ENCODE data around the gene CD164L2. TPM values are rescaled to one million over a fixed set of nuclear protein-coding genes. Genes with fewer than 3 reads are reported as not detected.
A peak's percentile ranks its signal among the peaks of the same experiment; 100 is the strongest.
"Not testable (repeated sequence)": the region's sequence is repeated elsewhere in the genome, so short reads cannot be mapped to it uniquely, and the experiment has no call there.

Gene CD164L2
- polyA plus RNA-seq, 1 donor from 2014 or later, result not detected

- Mint-ChIP-seq H3K27me3 (no peaks in the 10 kb centered on the region), H3K4me1 (peaks cover 13 to 24% (median 21%) of the 10 kb centered on the region in 3 donors), H3K4me3 (no peak overlapping the region), H3K27ac (peak overlapping the region in 1 of 3 donors; percentile 28), H3K9me3 (no peaks in the 10 kb centered on the region), H3K36me3 (peaks cover 3% of the 10 kb centered on the region)
These were observed 29.9 kb upstream of the CD164L2 start for GRCh38 chr1:27413004-27413403.

- H3K27me3 Mint-ChIP-seq, result no peaks in the 10 kb centered on the region
- H3K27ac Mint-ChIP-seq, result no peak overlapping the region
- H3K36me3 Mint-ChIP-seq, result peaks cover 4% of the 10 kb centered on the region
- H3K4me3 Mint-ChIP-seq, result no peak overlapping the region
- no peaks in the 10 kb centered on the region for H3K9me3 Mint-ChIP-seq
- peaks cover 12 to 24% (median 19%) of the 10 kb centered on the region in 3 donors for H3K4me1 Mint-ChIP-seq
These were observed 29.4 kb upstream of the CD164L2 start for GRCh38 chr1:27412502-27412901.

GRCh38 chr1:27410709-27411108, 27.6 kb upstream of the CD164L2 start:
- Mint-ChIP-seq H3K4me3 (no peak overlapping the region), H3K27me3 (no peaks in the 10 kb centered on the region), H3K4me1 (peaks cover 12 to 14% (median 12%) of the 10 kb centered on the region in 3 donors), H3K9me3 (no peaks in the 10 kb centered on the region), H3K27ac (peak overlapping the region; percentile 47 to 67 (median 63)), H3K36me3 (peaks cover 6% of the 10 kb centered on the region)

- no peaks in the 10 kb centered on the region for H3K27me3 Mint-ChIP-seq
- H3K9me3 Mint-ChIP-seq, result no peaks in the 10 kb centered on the region
- no peak overlapping the region for H3K4me3 Mint-ChIP-seq
- H3K4me1 Mint-ChIP-seq, result peaks cover 8 to 13% (median 12%) of the 10 kb centered on the region in 3 donors
- H3K27ac Mint-ChIP-seq, result peak overlapping the region in 1 of 3 donors; percentile 47
- H3K36me3 Mint-ChIP-seq, result peaks cover 6% of the 10 kb centered on the region
These were observed 26.5 kb upstream of the CD164L2 start for GRCh38 chr1:27409669-27410068.

GRCh38 chr1:27408151-27408550, 25.0 kb upstream of the CD164L2 start:
- H3K4me3 Mint-ChIP-seq, result no peak overlapping the region
- peaks cover 6% of the 10 kb centered on the region for H3K36me3 Mint-ChIP-seq
- peaks cover 22 to 29% (median 26%) of the 10 kb centered on the region in 3 donors for H3K4me1 Mint-ChIP-seq
- no peaks in the 10 kb centered on the region for H3K9me3 Mint-ChIP-seq
- no peaks in the 10 kb centered on the region for H3K27me3 Mint-ChIP-seq
- peak overlapping the region in 2 of 3 donors; percentile 63 to 67 for H3K27ac Mint-ChIP-seq

GRCh38 chr1:27406791-27407190, 23.7 kb upstream of the CD164L2 start:
- H3K27me3 Mint-ChIP-seq, H3K36me3 Mint-ChIP-seq, H3K9me3 Mint-ChIP-seq: not testable (repeated sequence)
- Mint-ChIP-seq H3K27ac (peak overlapping the region; percentile 63 to 88 (median 74)), H3K4me1 (peaks cover 30 to 35% (median 35%) of the 10 kb centered on the region in 3 donors), H3K4me3 (peak overlapping the region in 3 of 4 donors; percentile 12 to 79 (median 60))

GRCh38 chr1:27406362-27406680, 23.2 kb upstream of the CD164L2 start:
- Mint-ChIP-seq H3K4me1 (peaks cover 31 to 38% (median 35%) of the 10 kb centered on the region in 3 donors), H3K27me3 (no peaks in the 10 kb centered on the region), H3K36me3 (peaks cover 6% of the 10 kb centered on the region), H3K27ac (peak overlapping the region in 2 of 3 donors; percentile 46 to 63), H3K4me3 (peak overlapping the region in 1 of 4 donors; percentile 57), H3K9me3 (no peaks in the 10 kb centered on the region)

GRCh38 chr1:27405598-27406361, 22.6 kb upstream of the CD164L2 start:
- H3K4me3 Mint-ChIP-seq, H3K36me3 Mint-ChIP-seq, H3K9me3 Mint-ChIP-seq, H3K27me3 Mint-ChIP-seq: not testable (repeated sequence)
- Mint-ChIP-seq H3K4me1 (peaks cover 32 to 38% (median 35%) of the 10 kb centered on the region in 3 donors), H3K27ac (peak overlapping the region; percentile 46 to 63 (median 53))

- H3K27me3 Mint-ChIP-seq, result no peaks in the 10 kb centered on the region
- peaks cover 32 to 40% (median 35%) of the 10 kb centered on the region in 3 donors for H3K4me1 Mint-ChIP-seq
- peak overlapping the region in 1 of 3 donors; percentile 31 for H3K27ac Mint-ChIP-seq
- H3K36me3 Mint-ChIP-seq, result peaks cover 6% of the 10 kb centered on the region
- H3K4me3 Mint-ChIP-seq, result no peak overlapping the region
- no peaks in the 10 kb centered on the region for H3K9me3 Mint-ChIP-seq
These were observed 21.9 kb upstream of the CD164L2 start for GRCh38 chr1:27405074-27405473.

GRCh38 chr1:27403931-27404330, 20.8 kb upstream of the CD164L2 start:
- Mint-ChIP-seq H3K27me3 (no peaks in the 10 kb centered on the region), H3K4me3 (peak overlapping the region in 3 of 4 donors; percentile 23 to 84 (median 79)), H3K4me1 (peaks cover 32 to 40% (median 35%) of the 10 kb centered on the region in 3 donors), H3K36me3 (peaks cover 6% of the 10 kb centered on the region), H3K27ac (peak overlapping the region; percentile 10 to 94 (median 93)), H3K9me3 (no peaks in the 10 kb centered on the region)

- Mint-ChIP-seq H3K9me3 (no peaks in the 10 kb centered on the region), H3K27ac (peak overlapping the region; percentile 10 to 94 (median 93)), H3K4me1 (peaks cover 32 to 39% (median 35%) of the 10 kb centered on the region in 3 donors), H3K36me3 (peaks cover 5% of the 10 kb centered on the region), H3K27me3 (no peaks in the 10 kb centered on the region), H3K4me3 (peak overlapping the region; percentile 70 to 90 (median 80))
These were observed 20.1 kb upstream of the CD164L2 start for GRCh38 chr1:27403065-27403726.

GRCh38 chr1:27402349-27402754, 19.2 kb upstream of the CD164L2 start:
- H3K4me3 Mint-ChIP-seq, result peak overlapping the region in 3 of 4 donors; percentile 41 to 82 (median 79)
- peaks cover 30 to 36% (median 32%) of the 10 kb centered on the region in 3 donors for H3K4me1 Mint-ChIP-seq
- H3K27me3 Mint-ChIP-seq, result no peaks in the 10 kb centered on the region
- peak overlapping the region; percentile 10 to 94 (median 93) for H3K27ac Mint-ChIP-seq
- H3K9me3 Mint-ChIP-seq, result no peaks in the 10 kb centered on the region
- H3K36me3 Mint-ChIP-seq, result peaks cover 2% of the 10 kb centered on the region

GRCh38 chr1:27400963-27401341, 17.8 kb upstream of the CD164L2 start:
- Mint-ChIP-seq H3K36me3 (no peaks in the 10 kb centered on the region), H3K9me3 (no peaks in the 10 kb centered on the region), H3K4me3 (no peak overlapping the region), H3K27me3 (no peaks in the 10 kb centered on the region), H3K4me1 (peaks cover 22 to 28% (median 24%) of the 10 kb centered on the region in 3 donors), H3K27ac (peak overlapping the region in 1 of 3 donors; percentile 16)

- no peaks in the 10 kb centered on the region for H3K9me3 Mint-ChIP-seq
- peaks cover 24 to 28% (median 25%) of the 10 kb centered on the region in 3 donors for H3K4me1 Mint-ChIP-seq
- H3K27ac Mint-ChIP-seq, result peak overlapping the region in 1 of 3 donors; percentile 16
- H3K4me3 Mint-ChIP-seq, result no peak overlapping the region
- no peaks in the 10 kb centered on the region for H3K36me3 Mint-ChIP-seq
- no peaks in the 10 kb centered on the region for H3K27me3 Mint-ChIP-seq
These were observed 17.2 kb upstream of the CD164L2 start for GRCh38 chr1:27400082-27400962.
